CD4-positive, alpha-beta T cell treated with Interleukin-4 for 4 hours (primary cell): Measurements from ENCODE around the gene GNAT1.

ENCODE experiments used
- DNase-seq: peaks from one replicate; pipeline ENCODE4 v3.0.0-alpha.2; 2020

GNAT1 gene

DNA sequence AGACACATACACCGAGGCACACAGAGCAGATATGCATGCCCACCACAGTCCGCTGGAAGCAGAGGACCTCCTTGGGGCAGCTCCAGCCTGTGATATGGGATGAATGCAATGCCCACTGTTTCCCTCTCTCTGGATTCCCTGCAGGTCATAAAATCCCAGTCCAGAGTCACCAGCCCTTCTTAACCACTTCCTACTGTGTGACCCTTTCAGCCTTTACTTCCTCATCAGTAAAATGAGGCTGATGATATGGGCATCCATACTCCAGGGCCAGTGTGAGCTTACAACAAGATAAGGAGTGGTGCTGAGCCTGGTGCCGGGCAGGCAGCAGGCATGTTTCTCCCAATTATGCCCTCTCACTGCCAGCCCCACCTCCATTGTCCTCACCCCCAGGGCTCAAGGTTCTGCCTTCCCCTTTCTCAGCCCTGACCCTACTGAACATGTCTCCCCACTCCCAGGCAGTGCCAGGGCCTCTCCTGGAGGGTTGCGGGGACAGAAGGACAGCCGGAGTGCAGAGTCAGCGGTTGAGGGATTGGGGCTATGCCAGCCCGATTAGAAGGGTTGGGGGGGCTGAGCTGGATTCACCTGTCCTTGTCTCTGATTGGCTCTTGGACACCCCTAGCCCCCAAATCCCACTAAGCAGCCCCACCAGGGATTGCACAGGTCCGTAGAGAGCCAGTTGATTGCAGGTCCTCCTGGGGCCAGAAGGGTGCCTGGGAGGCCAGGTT is at the start of gene GNAT1:
TSS of gene GNAT1 (plus strand) at position 675 of the 725 bp plus-strand sequence. CDS start 116 bp downstream, outside the sequence.
- DNase-seq = no peak

DNA sequence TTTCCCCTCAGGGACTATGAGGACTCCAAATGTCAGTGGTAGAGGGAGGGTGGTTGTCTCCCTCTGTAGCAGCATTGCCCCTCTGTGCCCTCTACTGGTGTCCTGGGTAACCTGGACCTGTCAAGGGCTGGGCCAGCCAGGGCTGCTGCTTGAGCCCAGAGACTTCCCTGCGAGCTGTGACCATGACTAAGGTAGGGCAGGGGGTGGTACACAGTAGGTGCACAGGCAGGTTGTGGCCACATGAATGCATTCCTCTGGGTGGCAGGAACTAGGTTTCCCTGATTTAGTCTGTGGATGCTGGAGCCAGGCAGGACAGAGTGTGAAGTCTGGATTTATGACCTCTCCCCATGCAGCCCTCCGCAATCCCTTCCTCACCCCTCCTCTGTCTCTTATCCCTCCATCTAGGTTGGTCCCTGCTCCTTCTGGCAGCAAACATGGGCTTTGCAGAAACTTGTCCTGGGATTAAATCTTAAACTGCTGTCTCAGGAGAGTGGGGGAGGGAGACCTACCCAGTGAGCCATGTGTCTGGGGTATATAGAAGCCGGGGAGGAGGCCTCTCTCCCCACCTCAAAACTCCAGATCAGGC is 45.0 kb upstream of the GNAT1 start:
- DNase-seq = no peak

DNA sequence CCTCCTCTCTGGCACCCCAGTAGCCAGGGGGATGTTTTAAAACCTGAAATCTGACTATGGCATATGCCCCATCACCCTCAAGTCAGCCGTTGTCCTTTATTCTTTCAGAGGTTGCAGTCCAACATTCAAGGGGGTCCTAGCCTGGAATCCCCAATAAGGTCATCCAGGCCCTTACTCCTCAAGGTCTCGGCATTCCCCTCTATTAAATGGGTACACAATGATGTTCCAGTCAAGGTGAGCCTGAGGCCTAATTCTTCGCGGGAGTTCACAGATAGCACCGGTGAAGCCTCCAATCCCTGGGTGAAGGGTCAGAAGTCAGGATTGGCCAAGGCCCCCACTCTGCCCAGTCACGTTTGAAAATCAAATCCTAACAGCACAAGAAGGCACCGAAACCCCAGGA is 44.4 kb upstream of the GNAT1 start:
- DNase-seq = no peak

DNA sequence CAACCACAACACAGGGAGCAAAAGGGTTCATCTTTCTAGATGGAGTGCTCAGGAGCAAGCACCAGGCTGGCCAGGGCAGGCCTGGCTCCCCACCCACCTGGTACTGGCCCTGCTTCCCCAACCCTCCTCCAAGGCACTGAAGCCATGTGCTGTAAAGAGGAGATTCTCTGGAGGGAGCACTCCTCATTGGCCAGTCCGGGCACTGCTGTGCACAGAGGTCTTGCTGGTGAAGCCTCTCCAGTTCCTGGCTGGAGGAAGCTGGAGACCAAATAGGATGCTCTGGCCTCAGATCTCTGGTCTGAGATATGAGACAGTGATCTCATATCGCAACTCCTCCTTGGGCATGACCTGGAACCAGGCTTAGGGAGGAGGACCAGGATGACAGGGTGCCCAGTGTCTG is 44.0 kb upstream of the GNAT1 start:
- DNase-seq = no peak

DNA sequence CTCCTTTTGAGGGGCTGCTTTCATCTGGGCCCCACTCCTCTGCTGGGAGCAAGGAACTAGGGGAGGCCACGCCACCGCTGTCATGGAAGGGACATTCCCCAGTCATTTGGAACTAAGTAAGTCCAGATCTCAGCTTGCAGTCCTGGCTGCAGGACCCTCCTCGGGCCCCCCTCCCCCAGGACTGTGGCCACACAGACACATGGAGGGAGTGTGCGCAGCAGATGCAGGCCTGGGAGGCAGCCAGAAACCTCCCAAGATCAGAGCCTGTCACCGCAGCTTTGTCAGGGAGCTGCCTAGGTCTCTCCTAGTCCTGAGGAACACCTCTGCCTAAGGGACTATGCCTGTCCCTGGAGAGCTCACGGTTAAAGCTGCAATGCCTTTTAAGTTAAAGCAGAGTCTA is 43.5 kb upstream of the GNAT1 start:
- DNase-seq = no peak

DNA sequence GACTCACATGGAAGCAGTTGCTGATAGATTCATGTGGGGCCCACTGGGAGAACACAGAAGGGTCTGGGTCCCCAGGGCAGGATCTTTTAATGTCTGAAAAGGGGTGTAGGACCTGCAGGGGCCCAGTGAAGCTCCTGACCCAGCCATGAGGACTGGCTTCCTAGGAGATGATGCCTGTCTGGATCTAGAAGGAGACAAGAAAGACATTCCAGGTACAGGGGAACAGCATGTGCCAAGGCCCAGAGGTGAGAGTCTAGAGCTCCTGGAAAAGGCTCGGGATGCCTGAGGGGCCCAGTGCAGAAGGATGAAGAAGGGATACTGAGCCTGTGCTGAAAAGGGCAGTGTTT is 41.0 kb upstream of the GNAT1 start:
- DNase-seq = no peak

DNA sequence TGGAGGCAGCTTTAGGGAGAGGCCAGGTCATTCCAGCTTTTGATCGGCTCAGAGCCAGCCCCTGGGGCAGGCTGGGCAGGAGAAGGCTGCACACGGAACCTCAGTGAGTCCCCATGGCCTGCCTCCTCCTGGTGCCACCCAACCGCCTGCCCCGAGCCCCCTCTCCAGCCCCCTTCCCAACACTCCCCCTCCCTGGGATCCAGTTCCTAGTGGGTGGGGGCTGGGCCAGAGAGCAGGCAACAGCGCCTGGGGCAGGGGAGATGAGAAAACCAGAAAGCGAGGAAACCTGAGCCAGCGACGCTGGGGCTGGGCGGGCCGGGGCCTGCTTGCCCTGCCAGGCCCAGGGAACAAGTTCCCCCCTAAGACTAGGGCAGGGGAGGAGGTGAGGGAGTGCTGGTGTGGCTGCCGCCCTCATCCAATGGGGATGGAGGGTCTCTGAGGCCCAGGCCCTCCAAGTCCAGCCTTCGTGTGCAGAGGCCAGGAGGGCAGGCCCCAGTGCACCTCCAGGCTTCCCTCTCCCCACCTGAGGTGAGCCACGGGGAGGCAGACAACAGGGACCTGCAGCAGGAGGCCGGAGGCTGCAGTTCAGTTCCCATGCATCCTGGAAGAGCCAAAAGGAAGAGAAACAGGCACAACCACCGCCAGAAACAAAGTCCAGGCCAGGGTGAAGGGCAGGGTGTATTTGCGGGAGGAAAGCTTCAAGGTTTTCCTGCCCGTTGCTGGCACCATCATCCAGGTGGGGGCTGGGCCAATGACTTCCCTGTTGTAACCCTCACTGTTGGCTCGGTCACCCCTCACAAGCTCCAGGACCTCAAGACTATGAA is 40.3 kb upstream of the GNAT1 start:
- DNase-seq = no peak

DNA sequence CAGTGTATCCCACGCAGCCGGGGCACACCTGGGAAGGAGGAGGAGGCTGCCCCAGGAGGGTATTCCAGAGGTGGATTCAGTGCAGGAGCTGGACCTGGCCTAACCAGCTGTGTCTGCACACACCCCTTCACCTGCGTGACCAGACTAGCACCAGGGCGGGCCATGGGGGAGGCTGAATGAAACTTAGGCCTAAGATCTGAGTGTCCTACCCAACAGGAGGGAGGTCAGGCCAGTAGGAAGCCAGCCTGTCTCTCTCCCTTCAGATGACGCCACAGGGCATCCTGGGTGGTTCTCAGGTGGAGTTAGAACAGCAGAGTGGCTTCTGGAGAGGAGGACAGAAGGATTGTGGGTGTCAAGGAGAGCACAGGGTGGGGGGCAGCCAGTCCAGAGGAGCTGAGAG is 39.7 kb upstream of the GNAT1 start:
- DNase-seq = no peak

DNA sequence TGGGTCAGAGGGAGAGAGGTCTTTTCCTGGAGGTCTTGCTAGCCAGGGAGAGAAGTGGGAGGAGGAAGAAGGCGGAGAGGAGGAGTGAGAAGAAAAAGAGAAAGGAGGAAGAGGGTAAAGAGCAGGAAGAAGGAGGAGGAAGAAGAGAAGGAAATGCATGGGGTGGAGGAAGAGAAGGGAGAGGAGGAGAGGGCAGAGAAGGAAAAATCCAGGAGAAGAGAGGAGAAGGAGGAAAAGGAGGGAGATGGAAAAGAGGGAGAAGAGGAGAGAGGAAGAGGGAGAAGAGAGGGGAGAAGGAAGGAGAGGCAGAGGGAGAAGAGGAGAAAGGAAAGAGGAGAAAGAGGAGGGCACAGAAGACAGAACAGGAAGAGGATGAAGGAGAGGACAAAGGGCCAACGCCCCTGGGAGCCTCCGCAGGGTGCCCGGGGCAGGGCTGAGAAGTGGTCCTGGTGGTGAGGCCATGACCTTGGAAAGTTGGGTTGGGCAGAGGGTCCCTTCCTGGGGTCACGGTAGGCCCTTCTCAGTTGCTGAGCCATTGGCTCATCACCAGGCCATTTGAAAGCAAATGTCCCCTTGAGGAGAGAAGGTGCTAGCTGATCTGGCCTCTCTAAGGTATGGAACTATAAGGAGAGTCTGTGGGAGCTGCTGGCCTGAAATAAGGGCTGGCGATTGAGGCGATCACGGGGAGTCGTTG is 37.5 kb upstream of the GNAT1 start:
- no peak for DNase-seq

DNA sequence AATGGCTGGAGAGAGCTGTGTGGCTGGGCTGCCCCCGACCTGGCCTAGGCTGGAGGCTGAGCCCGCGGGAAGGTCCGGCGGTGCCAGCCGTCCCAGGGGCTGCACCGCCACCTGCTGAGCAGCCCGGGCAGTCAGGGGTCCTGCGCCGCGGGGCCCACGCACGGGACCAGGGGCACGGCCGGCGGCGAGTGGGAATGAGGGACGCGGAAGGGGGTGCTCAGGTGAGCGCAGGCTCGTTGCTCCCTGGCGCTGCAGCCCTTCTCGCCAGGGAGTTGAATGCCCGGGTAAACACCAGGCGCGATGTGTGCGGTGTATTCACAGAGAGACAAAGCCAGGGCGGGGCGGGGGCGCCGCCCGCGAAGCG is 37.0 kb upstream of the GNAT1 start:
- no peak for DNase-seq

DNA sequence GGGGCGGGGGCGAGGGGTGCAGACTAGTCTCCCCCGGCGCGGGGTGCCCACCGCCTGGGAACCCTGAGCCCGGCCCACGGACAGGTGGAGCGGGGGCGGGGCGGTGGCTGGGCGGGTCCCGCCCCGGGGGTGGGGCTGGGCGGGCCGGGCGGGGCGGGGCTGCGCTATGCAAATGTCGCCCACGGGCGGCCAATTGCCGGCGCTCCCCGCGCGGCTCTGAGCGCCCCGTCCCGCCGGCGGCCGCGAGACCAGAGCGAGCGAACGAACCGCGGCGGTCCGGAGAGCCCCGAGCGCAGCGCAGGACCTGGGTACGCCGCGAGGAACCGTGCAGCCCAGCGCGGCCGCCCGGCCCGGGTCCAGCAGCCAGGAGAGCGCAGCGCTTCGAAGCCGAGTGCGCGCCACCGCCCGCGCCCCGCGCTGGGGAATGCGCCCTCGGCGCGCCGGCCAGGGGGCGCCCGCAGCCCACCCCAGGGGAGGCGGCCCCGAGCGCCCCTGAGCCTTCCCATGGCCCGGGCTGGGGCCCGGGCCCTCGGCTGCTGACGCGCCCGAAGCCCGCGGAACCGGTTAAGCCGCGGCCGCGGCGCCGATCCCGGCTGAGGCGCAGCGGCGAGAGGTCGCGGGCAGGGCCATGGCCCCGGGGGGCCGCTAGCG is 36.4 kb upstream of the GNAT1 start, which contains the start of gene SEMA3F:
TSS of gene SEMA3F (plus strand) at position 485 of the 651 bp plus-strand sequence. CDS start 4,299 bp downstream, outside the sequence.
- peak; percentile 42 for DNase-seq

DNA sequence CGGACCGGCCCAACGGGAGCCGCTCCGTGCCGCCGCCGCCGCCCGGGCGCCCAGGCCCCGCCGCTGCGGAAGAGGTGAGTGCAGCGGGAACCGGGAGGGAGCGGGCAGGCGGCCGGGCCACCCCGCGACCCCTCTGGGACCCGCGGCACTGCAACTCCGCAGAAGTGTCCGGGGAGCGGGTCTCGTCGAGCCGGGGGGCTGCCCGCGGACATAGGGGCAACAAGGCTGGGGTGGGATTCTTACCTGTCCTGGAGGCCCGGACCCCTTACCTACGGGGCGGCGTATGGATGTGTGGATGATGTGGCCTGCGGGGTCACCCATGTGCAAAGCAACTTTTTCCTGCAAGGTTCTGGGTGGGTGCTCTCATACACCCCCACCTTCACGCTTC is 35.9 kb upstream of the GNAT1 start:
- DNase-seq = no peak

DNA sequence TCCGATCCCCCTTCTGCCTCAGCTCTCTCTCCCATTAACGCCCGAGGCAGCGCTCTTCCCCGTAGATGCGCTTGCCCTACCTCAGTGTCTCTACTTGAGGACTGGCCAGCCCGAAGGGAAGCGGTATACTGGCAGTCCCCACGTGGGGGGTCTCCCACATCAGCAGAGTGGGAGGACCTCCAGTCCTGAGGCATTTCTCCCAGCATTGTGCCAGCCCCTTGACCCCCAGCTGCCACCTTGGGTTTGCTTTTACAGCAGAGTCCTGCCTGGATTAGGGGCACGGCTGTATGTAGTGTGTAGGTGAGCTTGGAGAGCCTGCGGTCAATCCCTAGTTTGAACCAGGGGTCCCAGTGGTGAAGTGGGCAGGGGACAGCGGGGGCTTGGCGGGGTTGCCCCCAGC is 35.5 kb upstream of the GNAT1 start:
- DNase-seq = no peak

DNA sequence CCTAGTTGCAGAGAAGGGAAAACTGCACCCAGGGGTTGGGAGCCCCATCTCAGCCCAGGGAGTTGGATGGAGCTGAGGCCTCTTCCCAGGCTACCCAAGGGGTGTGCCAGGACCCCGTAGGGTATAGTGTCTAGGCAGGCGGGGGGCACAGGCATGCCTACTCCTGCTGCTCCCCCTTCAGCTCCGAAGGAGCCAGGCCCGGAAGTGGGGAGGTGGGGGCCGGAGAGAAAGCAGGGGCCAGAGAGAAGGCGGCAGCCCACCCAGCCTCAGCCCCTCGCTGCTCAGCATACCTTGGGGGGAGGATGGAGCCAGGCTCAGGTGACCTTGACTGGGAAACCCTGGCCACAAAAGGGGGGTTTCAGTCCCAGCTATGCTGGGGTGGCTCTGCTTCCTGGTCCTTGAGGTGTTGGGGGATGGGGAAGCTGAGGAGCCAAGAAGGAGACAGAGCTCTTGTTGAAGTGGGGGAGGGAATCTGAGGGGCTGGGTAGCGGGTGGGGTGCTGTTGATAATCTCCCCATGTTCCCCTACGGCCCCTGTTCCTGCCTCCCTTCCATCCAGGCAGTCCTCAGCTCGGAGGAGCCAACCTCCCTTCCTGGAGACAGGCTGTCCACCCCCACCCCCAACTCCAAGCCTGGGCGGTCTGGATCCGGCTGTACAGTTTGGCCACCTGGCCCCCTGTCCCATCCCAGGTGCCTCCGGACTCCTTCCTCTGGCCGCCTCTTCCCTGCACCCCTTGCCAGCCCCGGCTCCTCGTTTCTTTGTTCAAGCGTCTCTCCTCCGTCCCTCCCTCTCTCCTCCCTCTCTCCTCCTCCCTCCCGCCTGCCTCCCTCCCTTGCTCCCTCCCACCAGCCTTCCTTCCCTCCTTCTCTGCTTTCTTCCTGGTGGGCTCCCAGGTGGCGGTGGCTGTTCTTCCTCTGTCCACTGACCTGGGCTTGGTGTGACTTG is 34.6 kb upstream of the GNAT1 start:
- no peak for DNase-seq

DNA sequence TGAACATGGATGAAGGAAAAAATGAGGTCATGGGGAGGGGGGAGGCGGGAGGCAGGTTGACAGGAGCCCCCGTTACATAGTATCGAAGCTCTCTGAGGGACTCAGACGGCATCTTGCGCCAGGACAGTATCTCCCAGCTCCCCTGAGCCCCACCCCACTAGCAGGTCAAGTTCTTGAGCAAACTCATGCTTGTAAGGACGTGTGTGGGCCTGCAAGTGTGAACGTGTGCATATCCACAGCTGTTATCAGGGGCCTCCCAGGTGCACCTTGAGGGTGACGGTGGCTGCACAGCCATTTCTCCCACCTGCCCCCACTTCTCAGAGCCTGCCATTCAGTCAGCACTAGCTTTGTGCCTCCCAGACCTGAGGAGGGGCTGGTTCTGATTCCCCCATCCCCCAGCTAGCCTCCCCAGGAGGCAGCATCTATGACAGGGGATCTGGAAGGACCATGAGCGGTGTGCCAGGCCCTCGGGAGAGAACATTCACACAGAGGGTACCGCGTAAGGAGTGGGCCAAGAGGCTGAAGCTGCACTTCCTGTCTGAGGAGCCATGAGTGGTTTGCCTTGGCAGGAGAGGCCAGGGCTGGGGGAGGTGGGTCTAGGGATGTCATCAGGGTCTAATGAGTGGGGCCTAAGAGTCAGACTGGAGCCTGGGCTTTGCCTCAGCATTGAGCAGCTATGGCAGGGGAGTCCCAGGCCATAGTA is 33.4 kb upstream of the GNAT1 start:
- no peak for DNase-seq

DNA sequence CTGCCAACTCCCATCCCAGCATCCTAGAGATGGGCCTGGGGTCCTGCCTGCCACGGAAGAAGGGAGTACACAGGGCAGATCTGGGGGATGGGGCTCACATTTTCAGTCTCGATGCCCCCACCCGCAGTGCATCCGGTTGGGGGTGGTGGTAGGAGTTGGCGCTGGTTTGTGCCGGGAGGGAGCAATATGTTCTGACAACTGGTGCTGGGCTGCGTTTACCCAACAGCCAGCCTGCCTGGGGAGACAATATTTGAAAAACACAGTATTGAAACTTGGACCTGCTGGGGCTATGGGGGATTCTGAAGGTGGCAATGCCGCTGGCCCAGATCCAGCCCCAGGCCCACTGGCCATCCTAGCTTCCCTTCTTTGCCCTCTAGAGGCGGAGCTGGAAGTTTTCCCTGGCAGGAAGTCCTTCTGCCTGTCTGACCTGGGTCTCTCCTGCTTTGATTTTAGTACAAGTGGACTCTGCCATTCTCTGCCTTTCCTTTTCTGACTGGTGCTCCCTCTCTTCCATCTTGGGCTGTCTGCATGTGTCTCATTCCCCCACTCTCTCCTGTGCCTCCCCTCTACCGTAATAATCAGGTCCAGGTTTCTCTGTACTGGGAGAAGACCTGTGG is 32.8 kb upstream of the GNAT1 start:
- no peak for DNase-seq

DNA sequence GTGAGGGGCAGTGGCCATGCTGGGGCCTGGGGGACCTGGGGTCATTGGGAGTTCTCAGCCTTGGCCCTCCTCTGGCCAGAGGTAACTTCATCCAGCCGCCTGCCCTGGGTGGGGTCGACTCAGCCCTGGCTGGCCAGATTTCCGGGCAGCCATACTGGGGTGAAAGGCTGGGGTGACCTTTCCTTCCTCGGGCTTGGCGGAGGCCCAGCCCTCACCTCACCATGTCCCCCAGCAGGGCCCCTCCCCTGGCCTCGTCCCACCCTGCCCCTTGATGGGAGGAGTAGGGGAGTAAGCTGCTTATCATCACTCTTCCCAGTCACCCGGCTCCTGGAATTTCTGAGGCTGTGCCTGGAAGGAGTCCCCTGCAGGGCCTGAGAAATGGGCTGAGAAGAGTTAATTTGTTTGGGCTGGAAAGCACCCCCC is 30.8 kb upstream of the GNAT1 start:
- DNase-seq = no peak

DNA sequence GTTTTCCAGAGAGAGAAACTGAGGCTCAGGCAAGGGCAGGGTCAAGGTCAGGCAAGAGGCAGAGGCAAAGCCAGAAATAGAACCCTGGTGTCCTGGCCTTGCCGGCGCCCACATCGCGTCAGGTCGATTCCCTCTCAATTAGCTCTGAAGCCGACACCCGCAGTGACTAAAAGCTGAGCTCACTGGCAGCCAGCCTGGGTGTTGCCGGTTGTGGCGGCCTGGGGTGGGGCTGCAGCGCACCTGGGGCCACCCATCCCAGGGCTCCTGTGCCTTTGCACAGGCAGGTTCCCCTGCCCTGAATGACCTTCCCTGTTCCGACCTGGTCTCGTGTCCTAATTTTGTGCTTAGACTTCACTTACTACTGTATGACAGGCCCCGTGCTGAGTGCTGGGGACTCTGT is 30.1 kb upstream of the GNAT1 start:
- no peak for DNase-seq

DNA sequence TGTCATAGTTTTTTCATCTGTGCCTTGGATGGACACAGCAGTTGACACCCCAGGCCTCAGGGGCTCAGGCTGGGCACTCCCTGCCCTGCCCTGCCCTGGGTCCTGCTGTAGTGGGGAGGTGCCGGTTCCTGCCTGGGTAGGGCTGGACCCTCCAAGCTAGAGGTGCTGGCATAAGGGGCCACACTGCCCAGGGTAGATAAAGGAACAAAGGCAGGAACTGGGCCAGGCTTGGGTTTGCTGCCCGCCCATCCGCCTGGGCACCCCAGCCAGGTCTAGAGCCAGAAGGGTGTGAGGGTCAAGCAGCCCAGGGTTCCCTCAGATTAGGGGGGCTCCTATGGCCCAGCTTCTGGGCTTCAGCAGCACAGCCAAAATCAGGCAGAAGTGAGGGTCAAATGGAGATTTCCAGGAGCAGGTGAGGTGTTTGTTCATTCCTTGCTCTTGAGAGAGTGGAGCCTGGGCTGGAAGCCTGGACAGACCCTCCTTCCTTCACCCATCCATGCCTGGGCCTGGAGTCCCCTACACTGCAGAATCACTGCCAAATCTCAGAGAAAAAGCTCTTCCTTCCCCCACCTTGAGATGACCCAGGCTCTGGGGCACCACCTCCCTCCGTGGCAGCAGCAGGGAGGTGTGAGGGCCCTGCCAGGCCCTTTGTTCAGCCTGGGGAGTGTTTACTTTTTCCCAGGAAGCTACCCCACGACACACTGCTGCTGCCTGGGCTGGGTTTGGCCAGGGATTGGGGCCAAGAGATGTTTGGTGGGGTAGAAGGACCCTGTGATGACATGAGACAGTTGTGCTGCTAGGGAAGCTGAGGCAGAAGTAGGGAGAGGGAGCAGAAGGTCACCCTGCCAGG is 29.2 kb upstream of the GNAT1 start:
- no peak for DNase-seq
